Activated CD8-positive, alpha-beta memory T cell treated with anti-CD3 and anti-CD28 coated beads, Interleukin-2, amount 50 U/mL, for 1 hour (primary cell): Measurements from ENCODE around the gene PSG6.
"Not testable (repeated sequence)": the region's sequence is repeated elsewhere in the genome, so short reads cannot be mapped to it uniquely, and the experiment has no call there.

Source experiments
- DNase-seq: peaks from one replicate; pipeline ENCODE4 v3.0.0-alpha.2; 2020; ENCODE audit errors: extremely low read depth

PSG6 gene

DNA sequence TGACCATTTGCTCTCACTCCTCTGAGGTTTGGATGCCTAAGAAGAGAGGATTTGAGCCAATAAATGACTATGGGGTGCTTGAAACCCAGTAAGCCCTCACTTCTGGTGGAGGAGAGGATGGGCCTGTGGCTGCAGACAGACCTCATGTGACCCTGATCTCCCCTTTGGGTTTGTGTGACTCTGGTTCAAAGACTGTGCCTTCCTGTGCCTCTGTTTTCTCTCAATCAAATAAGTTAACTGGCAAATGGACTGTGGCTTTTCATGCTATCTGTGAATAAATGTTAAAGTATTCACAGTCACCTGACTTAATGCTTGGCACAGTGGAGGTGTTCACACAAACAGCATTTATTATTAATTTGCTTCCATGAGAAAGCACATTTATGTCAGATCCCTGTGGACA lies 64.9 kb downstream of the PSG6 start:
- DNase-seq: not testable (repeated sequence)
